ENCODE results near the gene UBA1. TPM values are rescaled to one million over a fixed set of nuclear protein-coding genes. Genes with fewer than 3 reads are reported as not detected.

The UBA1 gene
- polyA plus RNA-seq, 1 donor (not counting 4 experiments of a cell fraction or from before 2014, with no cell fraction given), result 236 TPM

- no peaks in the 10 kb centered on the region for H4K20me1 ChIP-seq (ENCODE audit: control insufficient read depth, extremely low read depth, insufficient read depth, low read length)
- dilution Hi-C loops (cut with MboI; ENCODE audit: extremely low pct_ligation_motif_present, low sequenced_read_pairs), result no loop called here
- FAIRE-seq, result no peak
- peaks cover 16% of the 10 kb centered on the region for H3K4me1 ChIP-seq (ENCODE audit: control insufficient read depth, extremely low read depth, insufficient read depth, low read length)
- H2AFZ ChIP-seq (ENCODE audit: control insufficient read depth, low read length), result no peak overlapping the region
- TF ChIP-seq CTCF (optimal IDR thresholded peaks at IDR 0.05 in 1 of 3, IDR thresholded peaks at IDR 0.05 in 1 of 3, conservative IDR thresholded peaks at IDR 0.05 in 1 of 3; ENCODE audit: extremely low read depth in 1 of 3, insufficient read depth in 2 of 3, low read length in 3 of 3) (no peak), EZH2 (IDR thresholded peaks at IDR 0.05; ENCODE audit: low read length) (no peak)
- no peak overlapping the region for H3K9ac ChIP-seq (ENCODE audit: control insufficient read depth, extremely low read depth, insufficient read depth, low read length)
- no peak overlapping the region for H3K27ac ChIP-seq (ENCODE audit: control insufficient read depth, insufficient read depth, low read length)
- no peaks in the 10 kb centered on the region for H3K27me3 ChIP-seq (ENCODE audit: control insufficient read depth, extremely low read depth, insufficient read depth, low read length)
- H3K79me2 ChIP-seq (ENCODE audit: control insufficient read depth, insufficient read depth, low read length), result no peaks in the 10 kb centered on the region
- DNase-seq (ENCODE audit: low read depth, low spot score), result no peak
- H3K4me3 ChIP-seq (ENCODE audit: control insufficient read depth in 2 of 3, extremely low read depth in 1 of 3, insufficient read depth in 2 of 3, low read depth in 1 of 3, low read length in 3 of 3), result no peak overlapping the region
- H3K36me3 ChIP-seq (ENCODE audit: control insufficient read depth in 2 of 2, extremely low read depth in 1 of 2, insufficient read depth in 2 of 2, low read length in 2 of 2), result peaks cover 4 to 11% of the 10 kb centered on the region in 2 experiments
- H3K9me3 ChIP-seq (ENCODE audit: control insufficient read depth, low read depth, low read length), result no peaks in the 10 kb centered on the region
- H3K4me2 ChIP-seq (ENCODE audit: control insufficient read depth, extremely low read depth, insufficient read depth, low read depth, low read length), result no peak overlapping the region
- no peaks in the 10 kb centered on the region for H3K9me1 ChIP-seq (ENCODE audit: control insufficient read depth, extremely low read depth, insufficient read depth, low read length)
These were observed 11.4 kb upstream of the UBA1 start for GRCh38 chrX:47182106-47182700.

- TF ChIP-seq EZH2 (IDR thresholded peaks at IDR 0.05; ENCODE audit: low read length), result no peak
- no peak for TF ChIP-seq CTCF (optimal IDR thresholded peaks at IDR 0.05 in 1 of 3, IDR thresholded peaks at IDR 0.05 in 1 of 3, conservative IDR thresholded peaks at IDR 0.05 in 1 of 3; ENCODE audit: extremely low read depth in 1 of 3, insufficient read depth in 2 of 3, low read length in 3 of 3)
- Histone ChIP-seq H4K20me1 (ENCODE audit: control insufficient read depth, extremely low read depth, insufficient read depth, low read length) (no peaks in the 10 kb centered on the region), H3K4me2 (ENCODE audit: control insufficient read depth, extremely low read depth, insufficient read depth, low read depth, low read length) (no peak overlapping the region), H3K9me1 (ENCODE audit: control insufficient read depth, extremely low read depth, insufficient read depth, low read length) (no peaks in the 10 kb centered on the region), H3K9me3 (ENCODE audit: control insufficient read depth, low read depth, low read length) (no peaks in the 10 kb centered on the region), H3K4me3 (ENCODE audit: control insufficient read depth in 2 of 3, extremely low read depth in 1 of 3, insufficient read depth in 2 of 3, low read depth in 1 of 3, low read length in 3 of 3) (no peak overlapping the region), H3K79me2 (ENCODE audit: control insufficient read depth, insufficient read depth, low read length) (no peaks in the 10 kb centered on the region), H3K27ac (ENCODE audit: control insufficient read depth, insufficient read depth, low read length) (no peak overlapping the region), H3K36me3 (ENCODE audit: control insufficient read depth in 2 of 2, extremely low read depth in 1 of 2, insufficient read depth in 2 of 2, low read length in 2 of 2) (peaks cover 4 to 11% of the 10 kb centered on the region in 2 experiments), H2AFZ (ENCODE audit: control insufficient read depth, low read length) (no peak overlapping the region), H3K4me1 (ENCODE audit: control insufficient read depth, extremely low read depth, insufficient read depth, low read length) (peaks cover under 1% of the 10 kb centered on the region), H3K9ac (ENCODE audit: control insufficient read depth, extremely low read depth, insufficient read depth, low read length) (no peak overlapping the region), H3K27me3 (ENCODE audit: control insufficient read depth, extremely low read depth, insufficient read depth, low read length) (no peaks in the 10 kb centered on the region)
- DNase-seq (ENCODE audit: low read depth, low spot score) (no peak), FAIRE-seq (no peak)
- dilution Hi-C loops (cut with MboI; ENCODE audit: extremely low pct_ligation_motif_present, low sequenced_read_pairs), result no loop called here
These were observed 9.1 kb upstream of the UBA1 start for GRCh38 chrX:47184486-47184885.
